GM23248 (cell line): ENCODE data around the gene C1GALT1. TPM values are rescaled to one million over a fixed set of nuclear protein-coding genes. Genes with fewer than 3 reads are reported as not detected.

ENCODE experiments used
- DNase-seq: peaks from one replicate; pipeline ENCODE4 v3.0.0-alpha.2; 2015
- H2AFZ ChIP-seq: fragments of 200-600 bp; sonication (generic); 2 replicates; pipeline ENCODE4 v1.6.1; 2016; ENCODE audit warnings: antibody characterized with exemption
- H3F3A ChIP-seq: fragments of 200-600 bp; sonication (generic); 2 replicates; pipeline ENCODE4 v1.6.1; 2016; ENCODE audit warnings: mild to moderate bottlenecking, antibody characterized with exemption, mixed run types; ENCODE audit not compliant: insufficient read depth
- H3K27ac ChIP-seq: fragments of 200-600 bp; sonication (generic); 2 replicates; pipeline ENCODE4 v1.5.1; 2016; ENCODE audit warnings: mild to moderate bottlenecking
- H3K27me3 ChIP-seq: fragments of 200-600 bp; sonication (generic); replicated peaks from 2 replicates; pipeline ENCODE4 v1.6.1; 2016; ENCODE audit warnings: mild to moderate bottlenecking; ENCODE audit not compliant: insufficient read depth
- H3K36me3 ChIP-seq: fragments of 200-600 bp; sonication (generic); 2 replicates; pipeline ENCODE4 v1.6.1; 2016; ENCODE audit warnings: low read depth, mild to moderate bottlenecking
- H3K4me1 ChIP-seq: fragments of 200-600 bp; sonication (generic); 2 replicates; pipeline ENCODE4 v1.6.1; 2016; ENCODE audit warnings: mild to moderate bottlenecking; ENCODE audit not compliant: insufficient read depth
- H3K4me2 ChIP-seq: fragments of 200-600 bp; sonication (generic); one replicate; pipeline ENCODE4 v1.6.1; 2016; ENCODE audit warnings: mild to moderate bottlenecking; ENCODE audit not compliant: unreplicated experiment
- H3K4me3 ChIP-seq: fragments of 200-600 bp; sonication (generic); 2 replicates; pipeline ENCODE4 v1.5.1; 2016; ENCODE audit warnings: mild to moderate bottlenecking
- H3K79me2 ChIP-seq: fragments of 200-600 bp; sonication (generic); 2 replicates; pipeline ENCODE4 v1.6.1; 2016; ENCODE audit warnings: mild to moderate bottlenecking; ENCODE audit not compliant: insufficient read depth
- H3K9ac ChIP-seq: fragments of 200-600 bp; sonication (generic); 2 replicates; pipeline ENCODE4 v1.6.1; 2016; ENCODE audit warnings: mild to moderate bottlenecking
- H3K9me2 ChIP-seq: fragments of 200-600 bp; sonication (generic); 2 replicates; pipeline ENCODE4 v1.6.1; 2016; ENCODE audit warnings: mixed run types, mild to moderate bottlenecking, moderate library complexity; ENCODE audit not compliant: insufficient read depth
- H3K9me3 ChIP-seq: fragments of 200-600 bp; sonication (generic); one replicate; pipeline ENCODE4 v1.6.1; 2017; ENCODE audit warnings: low read depth
- H4K20me1 ChIP-seq: fragments of 200-600 bp; sonication (generic); 2 replicates; pipeline ENCODE4 v1.6.0; 2016; ENCODE audit not compliant: insufficient read depth
- EZH2 ChIP-seq: fragments of 200-600 bp; sonication (generic); IDR thresholded peaks from 2 replicates; pipeline ENCODE4 v1.6.1; 2018; ENCODE audit warnings: antibody characterized with exemption, mild to moderate bottlenecking; ENCODE audit not compliant: insufficient read depth, poor library complexity, severe bottlenecking
- EZH2phosphoT487 ChIP-seq: fragments of 200-600 bp; sonication (generic); IDR thresholded peaks from 2 replicates; pipeline ENCODE4 v1.6.1; 2018; ENCODE audit warnings: antibody characterized with exemption, moderate library complexity, mild to moderate bottlenecking, low read depth; ENCODE audit not compliant: insufficient read depth
- WGBS, 2 experiments: methylation state at CpG; one replicate each; pipeline ENCODE4 v1.1.6; 2015 to 2017; ENCODE audit warnings: low lambda C conversion rate in 2 of 2, low coverage in 1 of 2; ENCODE audit errors: missing lambda C conversion rate in 2 of 2; 5-methylcytosine and 5-hydroxymethylcytosine counted together
- in situ Hi-C: fragments of 300-500 bp; cut with MboI; formaldehyde crosslinking; loops from 2 replicates; pipeline ENCODE4 v1.15.0; 2020
- polyA plus RNA-seq: library from polyadenylated mRNA; unstranded; fragments of >200 nt; fragmentation: Nextera tagmentation; extraction: Ambion mirVana; gene quantifications from 2 replicates; pipeline ENCODE4 v1.2.1, GENCODE V29; 2016
- total RNA-seq: library from RNA; depleted of rRNA; stranded (reverse); fragments of >200 nt; shearing (Covaris generic); gene quantifications from 2 replicates; pipeline ENCODE4 v1.2.3, GENCODE V29; 2014

Gene C1GALT1
- total and polyA plus RNA-seq, 2 experiments from 2014 or later, result 72.7 to 75.2 TPM

GRCh38 chr7:7246223-7246622 is 63.9 kb downstream of the C1GALT1 start:
- no peak for DNase-seq
- peaks cover 23% of the 10 kb centered on the region for H3K79me2 ChIP-seq
- WGBS, 2 experiments, result 96 to 98% methylated on average over 3 of the region's 3 CpGs

DNA sequence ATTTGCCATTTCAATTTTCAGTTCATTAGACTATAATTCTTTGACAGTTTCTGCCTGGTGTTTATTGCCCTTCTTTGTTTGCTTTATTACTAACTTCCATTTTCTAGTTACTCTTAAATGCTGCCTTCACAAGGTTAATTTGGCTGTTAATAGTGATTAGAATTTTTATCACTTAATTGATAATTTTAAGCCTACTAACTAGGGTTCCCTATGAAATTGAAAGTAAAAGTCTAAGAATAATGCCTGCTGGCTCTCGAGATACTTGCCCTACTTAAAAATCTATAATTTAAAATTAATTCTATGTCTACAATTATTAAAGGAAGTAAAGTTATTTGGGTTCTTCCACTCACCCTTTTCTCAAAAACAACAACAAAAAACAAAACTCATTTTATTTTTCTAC is 65.3 kb downstream of the C1GALT1 start:
- TF ChIP-seq EZH2phosphoT487, result no peak
- TF ChIP-seq EZH2, result no peak
- in situ Hi-C loops, result no loop called here
- no peaks in the 10 kb centered on the region for H3F3A ChIP-seq
- 0 out of 2 replicates have a peak, but pooled peaks cover 3% of the 10 kb centered on the region for H4K20me1 ChIP-seq
- peaks cover 3% of the 10 kb centered on the region; the same call in 1 of the 2 replicates for H3K36me3 ChIP-seq
- peaks cover 9% of the 10 kb centered on the region for H3K79me2 ChIP-seq
- no peak for DNase-seq
- 96 to 100% methylated on average over 1 of the region's 1 CpG for WGBS, 2 experiments
- no peak overlapping the region for H3K9ac ChIP-seq
- no peaks in the 10 kb centered on the region for H3K27me3 ChIP-seq
- H3K4me3 ChIP-seq, result no peak overlapping the region
- H3K9me2 ChIP-seq, result no peaks in the 10 kb centered on the region
- no peak overlapping the region for H2AFZ ChIP-seq
- no peaks in the 10 kb centered on the region for H3K9me3 ChIP-seq
- no peaks in the 10 kb centered on the region for H3K4me1 ChIP-seq
- no peak overlapping the region for H3K4me2 ChIP-seq
- no peak overlapping the region for H3K27ac ChIP-seq

More at GRCh38 chr7:7246223-7246622, 63.9 kb downstream of the C1GALT1 start:
- in situ Hi-C loops, result no loop called here
- H3K9ac ChIP-seq, result no peak overlapping the region
- no peak overlapping the region for H3K4me2 ChIP-seq
- no peak overlapping the region for H3K27ac ChIP-seq
- peaks cover 4% of the 10 kb centered on the region for H3K36me3 ChIP-seq
- no peak overlapping the region for H2AFZ ChIP-seq
- H3K4me3 ChIP-seq, result no peak overlapping the region
- no peaks in the 10 kb centered on the region for H4K20me1 ChIP-seq
- H3K9me3 ChIP-seq, result no peaks in the 10 kb centered on the region
- TF ChIP-seq EZH2, result no peak
- no peak for TF ChIP-seq EZH2phosphoT487
- H3K4me1 ChIP-seq, result no peaks in the 10 kb centered on the region
- H3K27me3 ChIP-seq, result no peaks in the 10 kb centered on the region
- H3K9me2 ChIP-seq, result no peaks in the 10 kb centered on the region; the same call in 1 of the 2 replicates
- no peaks in the 10 kb centered on the region for H3F3A ChIP-seq

DNA sequence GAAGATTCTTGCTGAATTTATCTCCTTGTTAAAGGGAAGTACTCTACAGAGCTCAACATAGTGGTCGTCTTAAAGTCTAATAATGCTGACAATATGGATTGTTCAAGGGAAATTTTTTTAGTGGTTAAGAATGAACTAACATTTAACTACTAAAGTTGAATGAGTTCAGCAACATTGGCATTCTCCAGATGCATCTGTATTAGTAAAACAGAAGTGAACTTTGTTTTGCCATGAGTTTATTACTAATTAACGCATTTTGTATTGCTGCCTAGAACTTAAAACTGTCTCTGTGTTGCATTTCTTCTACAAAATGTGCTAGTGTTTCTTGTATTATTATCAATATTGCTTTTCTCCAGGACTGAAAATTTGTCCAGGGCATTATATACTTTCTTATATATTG is 67.5 kb downstream of the C1GALT1 start:
- H3K9ac ChIP-seq, result no peak overlapping the region
- no peaks in the 10 kb centered on the region for H3K4me1 ChIP-seq
- no peak for DNase-seq
- H3K79me2 ChIP-seq, result no peaks in the 10 kb centered on the region
- H3K27ac ChIP-seq, result no peak overlapping the region
- 94 to 98% methylated on average over 2 of the region's 2 CpGs for WGBS, 2 experiments
- 0 out of 2 replicates have a peak, but pooled peaks cover 4% of the 10 kb centered on the region for H4K20me1 ChIP-seq
- no peaks in the 10 kb centered on the region for H3F3A ChIP-seq
- H3K36me3 ChIP-seq, result peaks cover 8% of the 10 kb centered on the region; the same call in 1 of the 2 replicates
- H3K4me3 ChIP-seq, result no peak overlapping the region
- H2AFZ ChIP-seq, result no peak overlapping the region
- in situ Hi-C loops, result no loop called here
- H3K4me2 ChIP-seq, result no peak overlapping the region
- no peaks in the 10 kb centered on the region for H3K9me3 ChIP-seq
- H3K9me2 ChIP-seq, result no peaks in the 10 kb centered on the region
- no peaks in the 10 kb centered on the region for H3K27me3 ChIP-seq
- TF ChIP-seq EZH2phosphoT487, result no peak
- TF ChIP-seq EZH2, result no peak

DNA sequence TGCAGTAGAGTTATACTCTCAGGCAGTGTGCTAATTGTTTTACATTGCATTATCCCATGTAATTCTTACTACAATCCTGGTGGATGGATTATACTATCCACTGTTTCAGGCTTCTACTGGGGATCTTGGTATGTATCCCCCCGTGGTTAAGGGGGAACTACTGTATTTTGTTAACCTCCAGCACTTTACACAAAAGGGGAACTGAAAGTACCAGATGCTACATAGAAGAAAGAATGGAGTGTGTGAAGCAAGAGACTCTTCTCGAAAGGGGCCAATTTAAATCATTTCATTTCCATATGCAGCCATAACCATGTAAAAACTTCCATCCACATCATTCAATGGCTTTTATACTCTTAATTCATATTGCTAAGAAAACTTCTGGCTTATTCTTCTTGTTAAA is 69.4 kb downstream of the C1GALT1 start:
- Histone ChIP-seq H3K9me3 (no peaks in the 10 kb centered on the region), H3K36me3 (0 out of 2 replicates have a peak, but pooled peaks cover 9% of the 10 kb centered on the region), H3K9ac (no peak overlapping the region), H3K79me2 (no peaks in the 10 kb centered on the region), H2AFZ (no peak overlapping the region), H3K4me2 (no peak overlapping the region), H3K27me3 (no peaks in the 10 kb centered on the region), H3F3A (no peaks in the 10 kb centered on the region), H4K20me1 (0 out of 2 replicates have a peak, but pooled peaks cover 4% of the 10 kb centered on the region), H3K9me2 (no peaks in the 10 kb centered on the region), H3K4me3 (no peak overlapping the region), H3K27ac (no peak overlapping the region), H3K4me1 (no peaks in the 10 kb centered on the region)
- WGBS, 2 experiments, result 100% methylated on average over 2 of the region's 2 CpGs
- in situ Hi-C loops, result no loop called here
- TF ChIP-seq EZH2phosphoT487 (no peak), EZH2 (no peak)
- no peak for DNase-seq

DNA sequence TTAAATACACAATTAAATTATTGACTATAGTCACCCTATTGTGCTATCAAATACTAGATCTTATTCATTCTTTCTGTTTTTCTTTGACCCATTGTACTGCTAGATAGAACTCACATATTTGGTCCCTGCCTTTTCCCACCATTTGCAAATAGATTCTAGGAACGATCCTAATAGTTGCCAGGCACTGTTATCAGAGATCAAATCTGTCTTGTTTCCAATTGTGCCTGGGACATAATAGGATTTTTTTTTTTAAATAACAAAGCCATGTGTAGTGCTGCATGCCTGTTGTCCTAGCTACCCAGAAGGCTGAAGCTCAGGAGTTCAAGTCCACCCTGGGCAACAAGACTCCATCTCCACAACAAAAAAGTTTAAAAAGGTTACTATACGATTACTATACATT is 72.0 kb downstream of the C1GALT1 start:
- Histone ChIP-seq H3K4me2 (no peak overlapping the region), H3K79me2 (no peaks in the 10 kb centered on the region), H3K27ac (no peak overlapping the region), H3K9me2 (no peaks in the 10 kb centered on the region), H3K4me3 (no peak overlapping the region), H3K36me3 (0 out of 2 replicates have a peak, but pooled peaks cover 16% of the 10 kb centered on the region), H3K4me1 (no peaks in the 10 kb centered on the region), H4K20me1 (0 out of 2 replicates have a peak, but pooled peaks cover 4% of the 10 kb centered on the region), H3K9ac (no peak overlapping the region), H3K27me3 (no peaks in the 10 kb centered on the region), H3F3A (no peaks in the 10 kb centered on the region), H2AFZ (no peak overlapping the region), H3K9me3 (no peaks in the 10 kb centered on the region)
- in situ Hi-C loops, result no loop called here
- DNase-seq, result no peak
- TF ChIP-seq EZH2phosphoT487 (no peak), EZH2 (no peak)
- WGBS, 2 experiments, result 97 to 100% methylated on average over 2 of the region's 2 CpGs
